Midbrain (tissue), 1 donor: ENCODE data around the gene KCNN4.
"Not testable (repeated sequence)": the region's sequence is repeated elsewhere in the genome, so short reads cannot be mapped to it uniquely, and the experiment has no call there.

Experiments used
- DNase-seq: peaks from one replicate; lab custom pipeline; 2025; lab: John Stamatoyannopoulos, UW

The KCNN4 gene

DNA sequence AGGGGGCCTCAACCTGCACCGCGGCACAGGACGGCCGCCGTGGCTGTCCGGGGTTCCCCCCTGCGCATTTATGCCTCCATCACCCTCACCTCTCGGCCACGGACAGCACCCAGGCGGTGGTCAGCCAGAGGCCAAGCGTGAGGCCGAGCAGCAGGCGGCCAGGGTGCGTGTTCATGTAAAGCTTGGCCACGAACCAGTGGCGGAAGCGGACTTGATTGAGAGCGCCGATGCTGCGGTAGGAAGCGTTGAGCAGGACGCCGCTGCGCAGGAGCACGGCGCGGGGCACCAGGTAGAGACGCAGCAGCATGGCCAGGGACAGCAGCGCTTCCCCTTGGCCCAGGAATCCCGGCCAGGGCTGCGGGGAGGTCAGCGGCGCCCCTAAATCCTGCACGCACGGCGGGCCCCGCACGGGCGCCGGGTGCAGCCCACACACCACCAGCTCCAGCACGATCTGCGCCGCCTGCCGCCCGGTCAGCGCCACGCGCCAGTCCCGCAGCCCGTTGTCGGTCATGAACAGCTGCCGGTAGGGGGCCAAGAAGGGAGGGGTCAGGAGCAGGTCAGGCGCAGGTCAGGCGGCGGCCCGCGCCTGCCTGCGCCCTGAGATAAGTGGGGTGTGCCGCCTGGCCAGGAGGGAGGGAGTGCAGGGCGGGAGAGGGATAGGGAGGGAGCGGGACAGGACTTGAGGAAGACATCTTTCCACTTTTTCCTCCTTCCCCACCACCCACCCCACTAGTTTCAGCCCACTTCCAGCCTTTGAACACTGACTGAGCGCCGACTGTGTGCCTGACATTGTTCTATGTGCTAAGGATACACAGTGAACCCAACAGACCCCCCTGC is 6.5 kb downstream of the KCNN4 start:
- peak; percentile 16 for DNase-seq

DNA sequence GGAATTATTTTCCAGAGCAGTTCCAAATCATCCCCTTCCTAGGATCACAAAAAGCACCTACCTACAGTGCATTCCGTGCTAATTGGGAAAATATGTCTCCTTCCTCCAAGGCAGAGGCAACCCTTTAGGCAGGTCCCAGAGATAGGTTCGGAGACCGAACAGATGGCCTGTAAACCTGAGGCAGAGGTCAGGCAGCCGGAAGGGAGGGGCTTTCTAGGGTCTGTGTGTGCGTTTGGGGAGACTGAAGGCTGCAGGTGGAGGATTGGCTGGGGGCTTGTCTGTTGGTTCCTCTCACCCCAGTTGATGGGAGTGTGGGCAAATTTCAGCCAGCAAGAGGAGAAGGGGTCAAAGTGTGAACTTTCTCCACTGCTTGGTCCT is 7.1 kb downstream of the KCNN4 start:
- DNase-seq, result no peak

DNA sequence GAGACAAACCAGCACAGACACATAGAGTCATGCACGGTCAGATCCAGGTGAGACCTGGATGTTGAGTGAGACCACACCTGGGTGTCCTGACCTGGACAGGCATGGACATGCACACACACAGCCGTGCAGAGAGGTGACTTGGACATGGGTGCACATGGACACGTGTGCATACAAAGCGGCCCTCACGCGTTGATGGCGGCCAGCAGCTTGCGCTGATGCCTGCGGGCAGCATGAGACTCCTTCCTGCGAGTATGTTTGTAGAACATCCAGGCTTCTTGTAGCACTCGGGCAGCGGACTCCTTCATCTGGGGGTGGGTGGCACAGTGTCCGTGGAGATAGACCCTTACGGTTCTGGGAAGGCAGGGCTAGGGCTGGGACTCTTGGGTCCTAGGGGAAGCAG is 11.5 kb downstream of the KCNN4 start:
- no peak for DNase-seq

DNA sequence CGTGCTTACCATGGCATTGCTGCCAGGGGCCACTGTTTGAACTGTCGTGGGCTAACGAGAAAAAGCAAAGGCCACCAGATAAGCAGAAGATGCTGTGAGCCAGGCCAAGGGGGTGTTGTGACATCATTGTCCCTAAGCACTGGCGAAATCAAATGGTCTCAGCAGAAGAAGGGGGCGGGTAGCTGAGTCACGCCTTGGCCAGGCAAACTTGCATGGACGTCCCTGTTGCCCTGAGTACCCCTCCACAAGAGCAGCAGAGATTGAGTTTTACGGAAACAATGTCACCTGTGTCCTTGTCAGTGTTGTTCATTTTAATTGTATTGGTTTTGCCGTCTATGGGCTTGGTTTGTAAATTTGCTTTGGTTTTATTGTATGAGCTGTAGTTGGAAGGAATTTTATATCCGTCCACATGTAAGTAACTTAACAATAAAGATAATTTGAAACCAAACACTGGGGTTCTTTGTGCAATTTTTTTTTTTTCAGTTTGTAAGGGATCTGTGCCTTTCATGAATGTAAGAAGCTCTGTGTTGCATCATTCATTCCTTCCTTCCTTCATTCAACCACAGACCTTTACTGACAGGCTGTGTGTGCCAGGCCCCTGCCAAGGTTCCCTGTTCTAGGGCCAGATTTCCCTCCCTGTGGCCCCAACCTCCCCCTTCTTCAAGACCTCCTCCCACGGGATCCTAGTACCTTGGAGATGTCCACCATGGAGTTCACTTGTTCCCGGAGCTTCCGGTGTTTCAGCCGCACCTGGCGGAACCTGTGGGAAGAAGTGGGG is 12.3 kb downstream of the KCNN4 start:
- DNase-seq, result no peak

DNA sequence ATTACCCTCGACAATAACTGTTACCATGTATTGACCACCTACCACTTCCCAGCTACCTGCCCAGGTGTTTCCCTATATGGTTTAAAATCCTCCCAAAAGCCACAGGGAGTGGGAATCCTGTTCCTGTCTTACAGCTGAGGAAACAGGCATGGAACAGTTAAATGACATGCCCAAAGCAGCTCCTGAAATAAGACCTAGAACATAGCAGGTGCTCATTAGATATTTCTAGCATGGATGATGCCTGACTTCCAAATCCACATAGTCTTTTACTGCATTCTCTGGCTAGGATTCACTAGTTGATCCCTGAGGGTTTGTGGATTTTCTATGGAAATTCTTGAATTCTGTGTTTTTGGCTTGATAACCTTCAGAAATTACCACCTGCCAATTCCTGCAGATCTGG is 13.0 kb downstream of the KCNN4 start:
- no peak for DNase-seq

DNA sequence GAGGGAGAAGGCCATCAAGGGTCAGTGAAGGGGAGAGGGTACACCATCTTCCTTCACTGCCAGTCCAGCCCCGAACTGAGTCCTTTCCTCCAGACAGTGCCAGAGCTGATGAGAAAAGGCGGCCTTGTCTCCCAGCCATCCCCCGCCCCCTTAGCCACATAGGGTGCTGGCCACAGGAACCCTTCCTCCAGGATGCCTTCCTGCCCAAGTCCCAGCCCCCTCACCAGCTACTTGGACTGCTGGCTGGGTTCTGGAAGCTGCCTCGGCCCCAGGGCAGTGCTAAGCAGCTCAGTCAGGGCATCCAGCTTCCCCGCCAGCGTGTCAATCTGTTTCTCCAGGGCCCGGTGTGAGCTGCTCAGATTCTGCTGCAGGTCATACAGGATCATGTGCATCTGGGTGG is 13.5 kb downstream of the KCNN4 start:
- DNase-seq, result no peak

DNA sequence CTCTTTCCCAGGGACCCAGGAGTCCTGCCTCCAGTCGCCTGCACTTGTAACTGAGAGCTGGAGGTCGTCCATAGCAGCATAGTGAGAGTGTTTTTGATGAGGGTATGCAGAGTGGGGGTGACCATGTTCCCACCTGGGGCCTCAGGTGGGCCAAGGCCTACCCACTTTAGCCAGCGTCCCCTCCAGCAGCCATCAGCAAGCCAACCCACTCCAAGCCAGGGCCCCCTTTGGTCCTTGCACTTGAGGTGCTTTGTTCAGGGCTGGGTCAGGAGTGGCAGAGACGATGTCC is 14.1 kb downstream of the KCNN4 start:
- no peak for DNase-seq

DNA sequence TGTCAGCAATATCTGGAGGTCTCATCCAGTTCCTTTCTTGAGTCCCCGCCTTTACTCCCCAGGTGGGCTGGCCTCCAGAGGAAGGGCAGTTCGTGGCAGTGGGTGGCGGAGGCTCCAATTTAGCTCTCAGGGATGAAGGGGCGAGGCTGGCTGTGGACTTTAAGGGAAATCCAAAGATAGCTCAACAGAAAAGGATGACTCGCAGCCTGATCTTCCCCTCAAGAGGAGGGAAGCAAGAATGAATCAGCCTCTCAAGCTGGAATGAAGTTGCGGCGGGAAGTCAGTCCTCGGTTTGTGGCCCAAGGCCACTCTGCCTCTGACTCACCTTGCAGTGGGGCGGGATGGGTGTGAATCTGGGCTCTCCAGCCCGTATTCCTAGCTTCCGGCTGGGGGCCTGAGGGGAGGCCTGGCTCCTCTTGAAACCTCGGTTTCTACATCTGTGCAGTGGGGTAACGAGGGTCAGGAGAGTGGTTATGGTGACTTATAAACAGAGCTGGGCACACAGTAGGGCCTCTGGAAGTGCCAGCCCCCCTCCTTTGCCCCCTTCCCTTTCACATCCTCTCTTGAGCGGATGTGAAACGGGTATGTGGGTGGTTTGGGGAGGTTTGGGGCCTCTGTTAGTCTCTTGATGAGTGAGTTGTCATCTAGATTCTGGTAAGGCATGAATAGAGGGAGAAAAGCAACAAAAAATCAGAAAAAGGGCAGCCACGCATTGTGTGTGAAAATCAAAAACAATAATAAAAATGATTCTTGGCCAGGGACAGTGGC is 15.5 kb downstream of the KCNN4 start:
- no peak for DNase-seq

DNA sequence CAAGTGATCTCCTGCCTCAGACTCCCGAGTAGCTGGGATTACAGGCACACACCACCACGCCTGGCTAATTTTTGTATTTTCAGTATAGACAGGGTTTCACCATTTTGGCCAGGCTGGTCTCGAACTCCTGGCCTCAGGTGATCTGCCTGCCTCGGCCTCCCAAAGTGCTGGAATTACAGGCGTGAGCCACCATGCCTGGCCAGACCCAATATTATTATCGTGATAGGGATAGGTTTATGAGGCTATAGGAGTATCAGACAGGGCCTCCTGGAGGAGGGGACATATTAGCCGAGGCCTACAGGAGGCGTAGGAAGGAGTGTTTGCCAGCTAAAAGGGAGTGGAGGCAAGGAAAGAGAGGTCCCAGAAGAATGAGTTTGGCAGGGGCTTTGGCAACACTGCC is 16.1 kb downstream of the KCNN4 start:
- DNase-seq, result not testable (repeated sequence)

DNA sequence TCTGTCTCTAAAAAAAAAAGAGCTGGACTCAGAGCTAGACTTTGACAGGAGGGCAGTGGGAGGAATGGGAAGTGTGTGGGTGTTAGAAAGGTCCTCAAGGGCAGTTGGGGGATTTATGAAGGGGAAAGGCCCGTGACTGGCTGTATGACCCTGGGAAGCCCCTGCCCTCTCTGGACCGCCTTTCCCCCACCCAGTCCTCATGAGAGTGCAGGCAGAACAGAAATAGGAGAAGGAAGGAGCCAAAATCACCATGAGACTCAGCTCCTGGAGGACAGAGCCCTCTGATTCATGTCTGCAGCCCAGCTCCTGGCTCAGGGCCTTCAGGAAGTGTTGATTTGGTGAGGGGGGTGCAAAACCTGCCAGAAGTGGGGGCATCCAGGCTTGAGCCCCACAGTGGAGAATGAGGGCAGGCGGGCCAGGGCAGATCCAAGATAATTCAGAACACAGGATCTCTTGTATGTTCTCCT is 17.3 kb downstream of the KCNN4 start:
- no peak for DNase-seq

DNA sequence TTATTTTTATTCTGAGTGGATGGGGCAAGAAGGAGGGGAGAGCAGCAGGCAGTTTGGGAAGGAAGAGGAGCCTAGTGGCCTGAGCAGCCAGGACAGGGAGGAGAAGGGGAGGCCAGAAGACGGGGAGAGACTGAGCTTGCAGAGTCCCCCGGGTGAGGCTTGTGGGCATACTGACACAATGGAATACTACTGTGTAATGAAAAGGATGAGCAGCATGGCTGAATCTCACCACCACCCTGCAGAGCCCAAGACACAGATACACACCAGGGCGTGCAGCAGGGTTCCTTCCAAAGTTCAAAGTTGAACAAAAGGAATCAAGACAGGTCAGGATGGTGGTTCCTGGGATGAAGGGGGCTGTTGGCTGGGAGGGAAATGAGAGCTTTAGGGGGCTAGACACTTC is 18.0 kb downstream of the KCNN4 start:
- DNase-seq, result no peak

DNA sequence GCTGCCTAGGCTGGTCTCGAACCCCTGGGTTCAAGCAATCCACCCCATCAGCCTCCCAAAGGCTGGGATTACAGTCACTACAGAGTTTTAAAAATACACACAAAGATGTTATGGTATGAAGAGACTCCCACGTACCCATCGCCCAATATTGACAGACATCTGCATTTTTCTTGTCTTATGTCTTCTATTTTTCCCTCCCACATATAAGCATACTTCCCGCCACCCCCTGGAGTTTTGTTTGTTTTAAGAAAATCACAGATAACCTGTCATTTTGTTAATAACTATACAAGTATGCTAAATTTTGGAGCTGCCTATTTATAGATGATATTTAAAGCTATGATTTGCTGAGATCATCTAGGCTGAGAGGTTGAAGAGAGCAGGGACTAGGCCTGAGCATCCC is 19.8 kb downstream of the KCNN4 start:
- no peak for DNase-seq

DNA sequence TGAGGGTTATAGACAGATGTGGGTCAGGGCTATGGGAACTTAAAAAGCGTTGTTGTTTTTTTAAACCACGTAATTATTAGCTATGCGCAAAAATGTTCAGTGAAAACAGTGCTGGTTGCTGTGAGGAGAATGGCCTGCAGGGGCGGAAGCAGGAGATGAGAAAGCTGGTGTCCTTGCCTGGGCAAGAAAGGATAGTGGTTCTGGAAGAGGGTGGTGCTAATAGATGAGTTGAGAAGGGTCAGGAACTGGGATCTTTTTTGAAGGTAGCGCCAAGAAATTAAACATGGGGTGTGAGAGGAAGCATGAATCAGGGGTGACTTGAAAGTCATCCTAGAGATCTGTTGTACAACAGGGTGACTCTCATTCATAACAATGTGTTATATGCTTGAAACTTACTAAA is 21.3 kb downstream of the KCNN4 start:
- no peak for DNase-seq

DNA sequence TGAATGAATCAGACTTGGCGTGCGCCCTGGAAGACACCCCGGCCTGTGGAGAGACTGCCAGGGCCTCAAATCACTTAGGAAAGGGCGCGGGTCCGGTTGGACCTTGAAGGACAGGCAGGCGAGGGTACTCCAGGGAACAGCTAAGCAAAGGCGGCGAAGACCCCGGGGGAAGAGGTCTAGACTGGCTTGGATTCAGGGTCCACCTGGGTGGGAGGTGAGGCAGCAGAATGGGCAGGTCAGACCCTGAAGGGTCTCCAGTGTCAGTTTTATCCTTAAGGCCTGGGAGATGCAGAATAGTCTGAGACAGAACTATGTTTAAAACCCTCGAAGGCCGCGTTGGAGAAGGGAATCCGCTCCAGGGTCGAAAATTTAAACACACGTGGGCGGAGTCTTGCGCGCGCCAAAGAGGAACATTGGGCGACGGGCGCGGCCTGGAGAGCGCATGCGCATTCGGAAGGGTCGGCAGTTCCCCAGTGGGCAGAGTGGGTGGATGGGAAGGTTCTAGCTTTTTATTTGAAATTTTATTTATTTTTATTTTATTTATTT is 25.4 kb downstream of the KCNN4 start:
- DNase-seq, result peak; percentile 86

DNA sequence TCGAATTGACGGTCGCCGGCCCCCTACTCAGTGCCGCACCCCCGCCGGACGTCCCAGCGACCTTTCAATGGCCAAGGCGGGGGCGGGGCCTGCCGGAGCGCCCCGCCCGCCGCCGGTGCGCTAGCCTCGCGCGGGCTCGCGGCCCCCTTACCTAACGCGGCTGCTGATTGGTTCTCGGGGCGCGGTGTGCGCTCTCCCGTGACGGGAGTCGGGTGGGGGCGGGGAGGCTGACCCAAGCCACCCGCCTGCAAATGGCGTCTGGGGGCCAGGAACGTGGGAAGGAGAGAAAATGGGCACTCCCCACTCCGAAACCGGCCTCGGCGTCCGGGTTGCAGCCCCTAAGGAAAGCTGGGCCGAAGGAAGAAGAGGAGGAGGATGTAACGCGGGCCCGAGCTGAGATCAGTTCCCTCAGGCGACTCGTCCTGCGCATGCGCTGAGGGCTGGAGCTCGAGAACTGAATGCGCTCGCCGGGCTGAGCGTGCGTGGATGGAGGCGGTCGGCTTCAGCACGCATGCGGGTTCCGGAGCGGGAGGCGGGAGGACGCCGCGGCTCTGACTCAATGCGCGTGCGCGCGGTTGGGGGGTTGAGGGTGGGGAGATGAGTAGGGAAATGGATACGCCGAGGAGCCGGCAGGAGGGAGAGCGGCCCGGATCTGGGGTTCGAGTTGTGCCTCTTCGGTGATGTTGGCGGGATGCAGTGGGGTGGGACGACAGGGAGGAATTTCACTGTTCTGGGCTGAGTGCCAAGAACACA is 26.1 kb downstream of the KCNN4 start, which contains the start of gene SMG9:
SMG9 (minus strand) TSS at position 460 of the 753 bp plus-strand sequence. CDS start 4,221 bp downstream, outside the sequence.
- DNase-seq, result peak; percentile 97

DNA sequence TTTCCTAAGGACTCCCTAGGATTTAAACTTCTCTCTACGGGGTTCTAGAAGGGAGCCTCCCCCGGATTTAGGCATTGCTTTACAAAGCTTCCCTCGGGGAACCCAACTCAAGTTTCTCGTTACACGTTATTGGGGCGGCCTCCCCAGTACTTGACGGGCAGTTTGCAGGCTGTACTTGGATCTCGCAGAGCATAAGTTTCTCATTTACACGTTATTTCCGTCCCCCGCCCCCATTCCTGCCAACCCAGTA is 26.6 kb downstream of the KCNN4 start:
- no peak for DNase-seq

DNA sequence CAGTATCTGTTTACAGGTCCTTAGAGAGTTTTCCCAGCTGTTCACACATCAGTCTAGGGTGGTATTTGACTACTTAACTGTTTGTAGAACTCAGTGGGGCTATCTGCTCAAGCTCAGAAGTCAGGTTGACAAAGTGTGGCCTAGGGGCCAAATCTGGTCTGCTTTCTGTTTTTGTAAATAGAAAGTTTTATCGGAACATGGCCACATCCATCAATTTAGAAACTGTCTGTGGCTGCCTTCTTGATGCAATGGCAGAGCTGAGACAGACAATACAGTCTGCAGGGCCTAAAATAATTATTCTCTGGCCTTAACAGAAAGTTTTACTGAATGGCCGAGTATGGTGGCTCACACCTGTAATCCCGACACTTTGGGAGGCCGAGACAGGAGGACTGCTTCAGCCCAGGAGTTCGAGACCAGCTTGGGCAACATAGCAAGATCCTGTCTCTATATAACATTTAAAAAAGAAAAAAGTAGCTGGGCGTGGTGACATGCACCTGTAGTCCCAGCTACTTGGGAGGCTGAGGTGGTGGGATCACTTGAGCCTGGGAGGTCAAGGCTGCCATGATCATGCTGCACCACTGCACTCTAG is 28.4 kb downstream of the KCNN4 start:
- no peak for DNase-seq

DNA sequence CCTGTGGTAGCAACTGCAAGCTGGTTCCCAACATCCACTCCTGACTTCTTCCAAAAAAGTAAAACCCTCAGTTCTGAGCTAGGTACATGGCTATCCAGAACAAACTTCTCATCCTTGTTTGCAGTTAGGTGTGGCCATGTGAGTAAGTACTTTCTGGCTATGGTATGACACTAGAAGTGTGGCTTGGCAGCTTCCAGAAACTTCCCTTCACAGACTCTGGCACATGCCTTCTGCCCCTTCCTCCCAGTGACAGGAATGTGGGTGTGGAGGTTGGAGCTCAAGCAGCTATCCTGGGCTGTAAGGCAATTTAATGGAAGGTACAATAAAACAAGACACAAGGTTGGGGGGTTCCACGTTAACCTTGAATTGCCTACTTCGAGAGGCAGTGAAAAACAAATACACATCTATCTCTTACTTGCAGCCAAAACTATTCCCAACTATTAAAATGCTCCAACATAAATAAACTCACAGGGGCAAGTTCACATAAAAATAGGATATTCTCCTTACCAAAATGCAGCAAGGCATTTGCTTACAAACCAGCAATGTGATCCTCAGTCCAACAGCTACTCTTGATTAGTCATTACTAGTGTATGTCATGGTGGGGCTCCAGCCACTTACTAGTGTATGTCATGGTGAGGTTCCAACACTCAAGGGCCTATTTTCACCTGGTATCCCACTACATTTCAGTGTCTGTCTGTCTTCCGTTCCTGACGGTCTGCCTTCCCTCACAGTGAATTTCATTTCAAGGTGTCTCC is 29.1 kb downstream of the KCNN4 start:
- DNase-seq, result no peak

DNA sequence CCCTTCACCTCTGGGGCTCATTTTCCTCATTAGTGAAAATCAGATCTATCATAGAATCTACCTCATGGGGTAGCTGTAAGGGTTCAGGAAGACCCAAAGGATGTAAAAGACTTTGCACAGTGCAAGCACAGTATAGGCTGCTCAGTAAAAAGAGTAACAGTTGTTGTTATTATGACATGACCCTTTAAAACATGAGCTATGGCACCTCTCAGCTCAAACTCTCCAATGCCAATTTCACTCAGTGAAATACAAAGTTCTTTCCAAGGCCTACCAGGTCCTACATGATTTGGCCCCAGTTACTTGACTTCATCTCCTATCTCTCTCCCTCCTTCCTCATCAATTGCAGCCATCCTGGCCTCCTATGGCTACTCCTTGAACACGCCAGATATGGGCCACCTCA is 30.9 kb downstream of the KCNN4 start:
- no peak for DNase-seq

DNA sequence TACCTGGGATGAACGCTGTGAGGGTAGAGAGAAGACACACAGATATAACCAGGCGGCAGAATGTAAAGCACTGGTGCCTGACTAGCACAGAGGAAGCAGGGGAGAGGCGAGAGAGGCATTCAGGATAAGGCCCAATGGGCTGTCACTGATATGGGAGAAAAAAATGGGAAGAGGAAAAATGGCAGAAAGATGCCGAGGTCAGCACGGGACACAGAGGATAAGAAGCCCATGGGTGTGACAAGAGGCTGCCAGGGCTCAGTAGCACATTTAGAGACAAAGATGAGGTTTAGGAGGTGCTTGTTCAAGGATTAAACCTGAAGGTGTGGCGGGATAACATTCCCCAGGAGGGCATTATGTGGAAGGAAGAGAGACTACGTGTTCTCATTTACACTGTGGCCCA is 31.6 kb downstream of the KCNN4 start:
- DNase-seq, result no peak

DNA sequence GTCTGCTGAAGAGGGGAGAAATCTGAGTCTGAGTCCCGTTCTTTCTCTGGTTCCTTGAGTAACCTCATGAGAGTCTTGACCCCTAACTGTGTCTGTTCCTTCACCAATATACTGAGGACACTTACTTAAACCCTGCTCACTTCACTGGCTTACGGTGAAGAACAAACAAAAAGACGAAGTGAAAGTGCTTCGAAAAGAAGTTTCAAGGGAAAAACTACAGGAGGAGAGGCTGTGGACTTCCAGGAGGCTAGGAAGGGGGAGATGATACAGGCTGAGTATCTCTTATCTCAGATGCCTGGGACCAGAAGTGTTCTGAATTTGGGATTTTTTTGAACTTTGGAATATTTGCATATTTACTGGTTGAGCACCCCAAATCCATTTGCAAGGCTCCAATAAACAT is 32.1 kb downstream of the KCNN4 start:
- DNase-seq, result no peak
